Fibroblast of skin of abdomen (primary cell): ENCODE data around the gene RFX4.
"Not testable (repeated sequence)": the region's sequence is repeated elsewhere in the genome, so short reads cannot be mapped to it uniquely, and the experiment has no call there.

Source experiments
- DNase-seq: peaks from one replicate; pipeline ENCODE4 v3.0.0-alpha.2; 2013

RFX4 gene

GRCh38 chr12:106692896-106693820, 110.4 kb downstream of the RFX4 start:
- no peak for DNase-seq

GRCh38 chr12:106696071-106696470, 113.3 kb downstream of the RFX4 start:
- DNase-seq = no peak

GRCh38 chr12:106696681-106697417, 114.0 kb downstream of the RFX4 start:
- DNase-seq = no peak

- DNase-seq = no peak
Measured at GRCh38 chr12:106704081-106704480, 121.3 kb downstream of the RFX4 start.

GRCh38 chr12:106705971-106706370, 123.2 kb downstream of the RFX4 start:
- no peak for DNase-seq

- no peak for DNase-seq
Measured at GRCh38 chr12:106709068-106709511, 126.3 kb downstream of the RFX4 start.

- no peak for DNase-seq
Measured at GRCh38 chr12:106710143-106710893, 127.5 kb downstream of the RFX4 start.

- DNase-seq = no peak
Measured at GRCh38 chr12:106711316-106711715, 128.5 kb downstream of the RFX4 start.

- DNase-seq = no peak
Measured at GRCh38 chr12:106712768-106713167, 130.0 kb downstream of the RFX4 start.

GRCh38 chr12:106714926-106715325, 132.1 kb downstream of the RFX4 start:
- DNase-seq = no peak

- no peak for DNase-seq
Measured at GRCh38 chr12:106715582-106715981, 132.8 kb downstream of the RFX4 start.

GRCh38 chr12:106717673-106718072, 134.9 kb downstream of the RFX4 start:
- no peak for DNase-seq

- no peak for DNase-seq
Measured at GRCh38 chr12:106719879-106720278, 137.1 kb downstream of the RFX4 start.

GRCh38 chr12:106720696-106721095, 137.9 kb downstream of the RFX4 start:
- no peak for DNase-seq

- DNase-seq = no peak
Measured at GRCh38 chr12:106721915-106722314, 139.1 kb downstream of the RFX4 start.

- DNase-seq = no peak
Measured at GRCh38 chr12:106722837-106723236, 140.0 kb downstream of the RFX4 start.

- DNase-seq = no peak
Measured at GRCh38 chr12:106723416-106723815, 140.6 kb downstream of the RFX4 start.

GRCh38 chr12:106724116-106724515, 141.3 kb downstream of the RFX4 start:
- DNase-seq = no peak

- no peak for DNase-seq
Measured at GRCh38 chr12:106724934-106725333, 142.1 kb downstream of the RFX4 start.

GRCh38 chr12:106726603-106727202, 143.9 kb downstream of the RFX4 start:
- not testable (repeated sequence) for DNase-seq

- DNase-seq = no peak
Measured at GRCh38 chr12:106729611-106730010, 146.8 kb downstream of the RFX4 start.

GRCh38 chr12:106732890-106733289, 150.1 kb downstream of the RFX4 start:
- DNase-seq = no peak
